ENCODE measurements around the gene FGF22.
"Not testable (repeated sequence)": the region's sequence is repeated elsewhere in the genome, so short reads cannot be mapped to it uniquely, and the experiment has no call there.

FGF22 gene

GRCh38 chr19:619286-620002 is 20.2 kb upstream of the FGF22 start:
- in situ Hi-C loops (cut with HindIII; ENCODE audit: low pct_ligation_motif_present, low pct_unique_long_range_greater_than_20kb, low sequenced_read_pairs): no loop called here
- DNase-seq: no peak

GRCh38 chr19:620166-620862 is 19.4 kb upstream of the FGF22 start:
- in situ Hi-C loops (cut with HindIII; ENCODE audit: low pct_ligation_motif_present, low pct_unique_long_range_greater_than_20kb, low sequenced_read_pairs): no loop called here
- no peak for DNase-seq

- DNase-seq; in situ Hi-C loops (cut with HindIII; ENCODE audit: low pct_ligation_motif_present, low pct_unique_long_range_greater_than_20kb, low sequenced_read_pairs): not testable (repeated sequence)
These were observed 18.5 kb upstream of the FGF22 start for GRCh38 chr19:621191-621590.

GRCh38 chr19:621819-622218 is 17.9 kb upstream of the FGF22 start:
- in situ Hi-C loops (cut with HindIII; ENCODE audit: low pct_ligation_motif_present, low pct_unique_long_range_greater_than_20kb, low sequenced_read_pairs): no loop called here

GRCh38 chr19:622666-623065 is 17.0 kb upstream of the FGF22 start:
- in situ Hi-C loops (cut with HindIII; ENCODE audit: low pct_ligation_motif_present, low pct_unique_long_range_greater_than_20kb, low sequenced_read_pairs): no loop called here
- DNase-seq: no peak

More at GRCh38 chr19:621819-622218, 17.9 kb upstream of the FGF22 start:
- no peak for DNase-seq

GRCh38 chr19:623175-623916 is 16.3 kb upstream of the FGF22 start:
- no peak for DNase-seq
- in situ Hi-C loops (cut with HindIII; ENCODE audit: low pct_ligation_motif_present, low pct_unique_long_range_greater_than_20kb, low sequenced_read_pairs): no loop called here

GRCh38 chr19:623974-624373 is 15.7 kb upstream of the FGF22 start:
- in situ Hi-C loops (cut with HindIII; ENCODE audit: low pct_ligation_motif_present, low pct_unique_long_range_greater_than_20kb, low sequenced_read_pairs): no loop called here
- peak; percentile 72 for DNase-seq

GRCh38 chr19:624433-625109 is 15.1 kb upstream of the FGF22 start:
- in situ Hi-C loops (cut with HindIII; ENCODE audit: low pct_ligation_motif_present, low pct_unique_long_range_greater_than_20kb, low sequenced_read_pairs): no loop called here
- DNase-seq: no peak

- in situ Hi-C loops (cut with HindIII; ENCODE audit: low pct_ligation_motif_present, low pct_unique_long_range_greater_than_20kb, low sequenced_read_pairs): no loop called here
- no peak for DNase-seq
These were observed 14.4 kb upstream of the FGF22 start for GRCh38 chr19:625257-625656.

- in situ Hi-C loops (cut with HindIII; ENCODE audit: low pct_ligation_motif_present, low pct_unique_long_range_greater_than_20kb, low sequenced_read_pairs); DNase-seq: not testable (repeated sequence)
These were observed 13.1 kb upstream of the FGF22 start for GRCh38 chr19:626566-626965.

- DNase-seq: no peak
- in situ Hi-C loops (cut with HindIII; ENCODE audit: low pct_ligation_motif_present, low pct_unique_long_range_greater_than_20kb, low sequenced_read_pairs): no loop called here
These were observed 11.5 kb upstream of the FGF22 start for GRCh38 chr19:628168-628567.

- in situ Hi-C loops (cut with HindIII; ENCODE audit: low pct_ligation_motif_present, low pct_unique_long_range_greater_than_20kb, low sequenced_read_pairs); DNase-seq: not testable (repeated sequence)
These were observed 10.2 kb upstream of the FGF22 start for GRCh38 chr19:629515-629914.

- in situ Hi-C loops (cut with HindIII; ENCODE audit: low pct_ligation_motif_present, low pct_unique_long_range_greater_than_20kb, low sequenced_read_pairs): no loop called here
- DNase-seq: no peak
These were observed 9.5 kb upstream of the FGF22 start for GRCh38 chr19:629961-630714.

- in situ Hi-C loops (cut with HindIII; ENCODE audit: low pct_ligation_motif_present, low pct_unique_long_range_greater_than_20kb, low sequenced_read_pairs): no loop called here
- peak; percentile 61 for DNase-seq
These were observed 7.1 kb upstream of the FGF22 start for GRCh38 chr19:632579-633067.

GRCh38 chr19:633068-633785 is 6.5 kb upstream of the FGF22 start, which contains the start of gene POLRMT:
Gene POLRMT, minus strand, starts transcription at chr19:633537. Its CDS starts 25 bp downstream, at chr19:633512.
- in situ Hi-C loops (cut with HindIII; ENCODE audit: low pct_ligation_motif_present, low pct_unique_long_range_greater_than_20kb, low sequenced_read_pairs): no loop called here
- DNase-seq: peak; percentile 95

GRCh38 chr19:633786-634639 is 5.7 kb upstream of the FGF22 start:
- in situ Hi-C loops (cut with HindIII; ENCODE audit: low pct_ligation_motif_present, low pct_unique_long_range_greater_than_20kb, low sequenced_read_pairs): no loop called here
- no peak for DNase-seq

All from ACHN (cell line).